Measurements from ENCODE around the gene TMEM198.
A peak's percentile ranks its signal among the peaks of the same experiment; 100 is the strongest.

Gene TMEM198

GRCh38 chr2:219526320-219527075 lies 17.3 kb upstream of the TMEM198 start:
- DNase-seq, result no peak

DNA sequence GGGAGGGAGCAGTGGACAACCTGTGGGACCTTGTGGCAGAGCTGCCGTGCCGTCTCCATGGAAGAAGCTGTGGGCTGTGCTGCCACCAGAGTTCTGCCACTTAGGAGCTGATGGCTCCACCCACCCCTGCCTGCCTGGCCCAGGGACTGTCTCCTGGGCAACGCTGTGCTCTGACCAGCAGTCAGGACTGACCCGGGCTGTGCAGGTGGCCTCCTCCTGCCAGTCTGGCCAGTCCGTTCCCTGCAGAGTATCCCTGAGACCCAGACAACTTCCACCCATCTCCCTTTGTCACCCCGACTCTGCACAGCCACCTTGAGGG lies 16.8 kb upstream of the TMEM198 start:
- DNase-seq, result peak in 1 of 2 experiments; percentile 22

DNA sequence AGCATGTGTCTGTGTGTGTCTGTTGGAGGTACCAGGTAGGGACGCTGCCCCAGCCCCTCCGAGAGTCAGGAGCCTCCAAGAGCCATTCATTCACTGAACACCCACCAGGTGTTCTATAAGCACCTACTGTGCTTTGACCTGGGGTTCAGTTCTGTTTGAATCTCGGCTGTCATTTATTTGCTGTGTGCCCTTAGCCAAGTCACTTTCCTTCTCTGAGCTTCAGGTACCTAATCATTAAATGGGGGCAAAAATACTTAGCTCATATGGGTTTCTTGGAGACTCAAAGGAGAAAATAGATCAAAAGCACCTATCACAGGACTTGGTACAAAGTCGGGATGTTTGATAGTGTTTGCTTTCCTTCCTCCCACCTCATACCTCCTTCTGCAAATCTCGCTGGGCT lies 16.4 kb upstream of the TMEM198 start:
- DNase-seq, result no peak

- DNase-seq, result peak; percentile 79 to 81
Measured at GRCh38 chr2:219530048-219530963, 13.5 kb upstream of the TMEM198 start.

GRCh38 chr2:219531639-219532377 lies 12.0 kb upstream of the TMEM198 start:
- peak; percentile 34 to 35 for DNase-seq

- no peak for DNase-seq
Measured at GRCh38 chr2:219532378-219532649, 11.5 kb upstream of the TMEM198 start.

DNA sequence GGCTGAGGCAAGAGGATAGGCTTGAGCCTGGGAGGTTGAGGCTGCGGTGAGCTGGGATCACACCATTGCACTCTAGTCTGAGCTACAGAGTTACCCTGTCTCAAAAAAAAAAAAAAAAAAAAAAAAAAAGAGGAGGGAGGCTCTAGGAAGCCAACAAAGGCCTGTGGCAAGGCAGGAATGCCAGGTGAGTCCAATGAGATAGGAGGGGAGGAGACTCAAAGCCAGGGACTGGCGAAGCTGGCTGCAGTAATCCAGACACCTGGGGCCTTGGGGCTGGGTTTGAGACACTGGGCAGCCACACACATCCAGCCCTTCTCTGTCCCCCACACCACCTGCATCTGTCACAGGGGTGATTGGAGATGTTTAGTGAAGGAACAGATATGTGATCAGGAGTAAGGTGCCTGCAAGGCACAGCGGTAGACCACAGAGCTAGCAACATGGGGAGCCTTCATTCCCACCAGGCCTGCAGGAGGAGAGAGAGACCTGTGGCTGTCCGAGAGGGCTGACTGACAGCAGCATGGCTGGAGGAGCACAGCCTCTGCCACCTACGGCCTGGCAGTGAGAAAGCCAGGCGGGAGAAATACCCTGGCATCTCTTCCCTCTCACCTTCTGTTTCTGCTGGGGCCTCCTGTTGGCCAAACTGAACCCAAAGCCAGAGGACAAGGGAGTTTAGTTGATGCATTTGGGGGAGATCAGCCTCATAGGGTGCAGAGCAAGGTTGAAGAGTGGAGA lies 9.7 kb upstream of the TMEM198 start:
- no peak for DNase-seq

- no peak for DNase-seq
Measured at GRCh38 chr2:219536425-219536824, 7.4 kb upstream of the TMEM198 start.

DNA sequence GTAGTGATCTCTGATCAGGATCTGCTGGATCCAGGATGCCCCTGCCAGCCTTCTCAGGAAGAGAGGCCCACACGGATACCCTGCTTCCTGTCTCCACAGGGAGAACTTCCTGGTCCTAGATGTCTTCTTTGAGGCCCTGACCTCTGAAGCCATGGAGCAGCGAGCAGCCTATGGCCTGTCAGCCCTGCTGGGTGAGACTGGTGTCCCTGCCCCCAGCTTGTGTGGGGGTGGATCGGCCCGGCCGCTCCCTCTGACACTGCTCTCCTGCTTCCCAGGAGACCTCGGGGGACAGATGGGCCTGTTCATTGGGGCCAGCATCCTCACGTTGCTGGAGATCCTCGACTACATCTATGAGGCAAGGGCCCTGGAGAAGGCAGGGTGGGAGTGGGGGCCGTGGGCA lies 6.9 kb upstream of the TMEM198 start:
- DNase-seq, result no peak

DNA sequence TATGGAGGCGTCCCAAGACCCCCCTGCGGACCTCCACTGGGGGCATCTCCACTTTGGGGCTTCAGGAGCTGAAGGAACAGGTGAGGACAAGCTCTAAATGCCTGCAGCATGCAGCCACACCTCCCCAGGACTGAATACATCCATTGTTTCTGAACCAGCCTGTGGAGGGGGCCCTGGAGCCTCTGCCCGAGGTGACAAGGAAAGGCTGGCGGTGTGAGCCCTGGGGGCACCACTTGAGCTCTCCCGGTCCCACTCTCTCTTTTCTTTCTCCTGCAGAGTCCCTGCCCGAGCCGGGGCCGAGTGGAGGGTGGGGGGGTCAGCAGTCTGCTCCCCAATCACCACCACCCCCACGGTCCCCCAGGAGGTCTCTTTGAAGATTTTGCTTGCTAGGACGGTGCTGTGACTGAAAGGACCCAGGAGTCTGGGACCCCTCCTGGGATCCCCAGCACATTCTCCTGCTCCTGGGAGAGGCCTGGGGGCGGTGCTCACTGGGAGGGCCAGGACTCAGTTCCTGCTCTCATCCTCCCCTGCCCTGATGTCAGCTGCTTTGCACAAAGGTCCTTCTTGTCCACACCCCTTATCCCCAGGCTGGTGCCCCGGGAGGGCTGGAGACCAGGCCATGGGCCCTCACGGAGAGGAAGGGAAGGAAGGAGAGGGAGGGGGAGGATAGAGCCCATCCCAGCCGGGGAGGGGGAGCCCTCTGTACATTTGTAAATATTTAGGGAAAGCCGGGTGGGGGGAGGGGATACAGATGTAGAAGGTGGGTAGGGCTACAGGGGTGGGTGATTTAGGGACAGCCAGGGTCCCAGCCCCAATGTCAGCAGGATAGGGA lies 6.0 kb upstream of the TMEM198 start:
- no peak for DNase-seq

DNA sequence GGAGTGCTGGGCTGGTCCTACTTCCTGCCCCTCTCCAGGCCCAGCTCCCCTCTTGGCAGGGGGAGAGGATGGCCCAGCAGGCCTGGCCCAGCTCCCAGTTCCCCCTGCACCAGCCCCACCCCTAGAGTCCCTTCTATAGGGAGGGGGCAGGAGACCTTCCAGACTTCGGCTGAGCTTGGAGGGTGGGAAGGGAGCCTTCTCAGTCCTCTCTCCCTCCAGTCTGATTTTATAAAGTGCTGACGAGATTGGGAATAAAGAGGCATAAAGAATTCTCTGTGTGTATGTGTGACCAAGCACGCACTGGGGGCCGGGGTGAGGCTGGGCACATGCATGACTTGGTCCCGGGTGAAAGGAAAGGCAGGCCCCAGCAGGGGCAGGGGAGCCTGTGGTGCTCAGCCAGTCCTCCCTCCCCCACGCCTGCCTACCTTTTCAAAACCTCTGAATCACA lies 5.3 kb upstream of the TMEM198 start:
- DNase-seq, result no peak

DNA sequence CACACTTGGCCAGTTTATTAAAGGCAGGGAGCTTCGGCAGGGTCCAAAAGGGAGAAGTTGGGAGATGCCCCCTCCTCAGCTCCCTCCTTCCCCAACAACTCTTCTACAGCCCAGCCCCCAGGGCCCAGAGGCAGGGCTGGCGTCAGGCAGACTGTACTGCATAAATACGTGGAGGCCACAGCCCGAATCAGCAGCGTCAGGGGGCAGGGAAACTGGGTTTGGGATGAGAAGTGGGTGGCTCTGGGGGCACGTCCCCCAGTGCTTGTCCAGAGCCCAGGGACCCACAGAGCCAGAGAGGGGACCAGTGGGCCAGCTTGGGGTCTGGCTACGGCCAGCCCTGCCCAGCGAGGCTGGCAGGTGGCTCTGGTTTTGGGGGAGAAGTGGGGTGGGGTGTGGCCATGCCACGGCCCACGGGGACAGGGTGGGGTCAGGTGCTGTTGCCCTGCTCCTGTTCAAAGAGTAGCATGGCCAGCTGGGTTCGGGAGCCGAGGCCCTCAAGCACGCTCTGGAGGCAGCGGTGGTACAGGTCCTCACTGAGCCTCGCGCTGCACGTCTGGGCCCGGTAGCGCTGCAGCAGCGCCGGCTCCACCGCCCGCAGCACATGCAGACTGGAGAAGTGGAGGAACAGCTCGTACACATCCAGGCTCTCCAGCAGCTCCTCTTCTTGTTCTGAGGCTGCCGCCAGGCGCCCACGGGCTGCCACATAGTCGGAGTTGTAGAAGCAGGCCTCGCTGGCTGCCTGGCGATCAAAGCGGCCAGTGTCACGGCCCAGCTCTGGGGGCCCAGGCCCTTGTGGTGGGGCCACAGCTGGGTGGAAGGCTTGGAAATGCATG lies 4.7 kb upstream of the TMEM198 start:
- no peak for DNase-seq

- DNase-seq, result no peak
Measured at GRCh38 chr2:219539926-219540678, 3.7 kb upstream of the TMEM198 start.

GRCh38 chr2:219540784-219541504 lies 2.9 kb upstream of the TMEM198 start:
- no peak for DNase-seq

- peak; percentile 77 to 83 for DNase-seq
Measured at GRCh38 chr2:219541611-219542180, 2.1 kb upstream of the TMEM198 start.

DNA sequence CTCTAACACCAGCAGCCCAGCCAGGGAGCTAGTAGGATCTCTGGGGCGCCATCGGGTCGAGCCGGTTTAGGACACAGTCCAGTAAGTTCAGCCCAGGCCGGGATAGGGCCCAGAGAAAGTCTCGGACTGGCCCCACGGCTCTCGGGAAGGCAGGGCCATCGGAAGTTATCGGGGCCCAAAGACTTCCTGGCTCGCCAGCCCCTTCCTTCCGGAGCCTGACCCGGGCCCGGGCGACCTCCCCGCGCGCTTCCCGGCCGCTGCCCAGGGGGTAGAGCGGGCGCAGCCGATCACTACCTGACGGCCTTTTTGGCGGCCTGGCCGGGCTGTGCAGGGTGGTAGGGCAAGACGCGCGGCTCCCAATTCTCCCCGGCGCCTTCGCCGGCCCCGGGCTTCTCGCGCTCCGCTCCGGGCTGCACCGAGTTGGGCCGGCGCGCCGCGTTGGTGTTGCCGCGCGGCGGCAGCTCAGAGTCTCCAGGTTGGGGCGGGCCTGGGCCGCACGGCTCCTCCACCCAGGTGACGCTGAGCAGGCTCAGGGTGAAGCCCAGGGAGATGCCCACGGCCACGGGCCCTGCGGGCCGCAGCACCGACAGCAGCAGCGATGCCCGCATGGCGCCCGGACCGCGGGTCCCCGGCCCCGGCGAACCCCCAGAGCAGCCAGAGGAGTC lies 765 bp upstream of the TMEM198 start:
- peak; percentile 16 to 33 for DNase-seq

DNA sequence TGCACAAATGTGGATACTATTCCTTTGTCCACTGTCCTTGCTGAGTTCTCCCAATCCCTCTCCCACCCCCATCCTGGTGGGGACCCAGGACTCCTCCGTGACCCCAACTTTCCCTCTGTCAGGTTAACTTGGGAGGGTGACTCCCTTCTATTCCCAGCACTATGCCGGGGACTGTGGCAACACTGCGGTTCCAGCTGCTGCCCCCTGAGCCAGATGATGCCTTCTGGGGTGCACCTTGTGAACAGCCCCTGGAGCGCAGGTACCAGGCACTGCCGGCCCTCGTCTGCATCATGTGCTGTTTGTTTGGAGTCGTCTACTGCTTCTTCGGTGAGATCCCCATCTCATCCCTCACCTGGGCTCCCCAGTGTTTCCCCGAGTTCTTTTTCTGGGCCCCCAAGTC lies 739 bp downstream of the TMEM198 start:
- DNase-seq, result no peak

- no peak for DNase-seq
Measured at GRCh38 chr2:219545295-219545942, 1.6 kb downstream of the TMEM198 start.
